DOHH2 (cell line): ENCODE results near the gene CFAP119.

Source experiments
- H3F3A ChIP-seq: fragments of 200-600 bp; sonication (generic), shearing (Covaris generic); 2 replicates; pipeline ENCODE4 v1.6.0; 2016; ENCODE audit warnings: antibody characterized with exemption, mild to moderate bottlenecking; ENCODE audit not compliant: control insufficient read depth, insufficient read depth
- H3K27ac ChIP-seq: fragments of 200-600 bp; sonication (generic); 2 replicates; pipeline ENCODE4 v1.5.1; 2014; ENCODE audit warnings: low read depth, mild to moderate bottlenecking, low read length, moderate library complexity
- H3K27me3 ChIP-seq: fragments of 200-600 bp; sonication (generic); 2 replicates; pipeline ENCODE4 v1.6.1; 2014; ENCODE audit warnings: mild to moderate bottlenecking, low read length, mixed read lengths; ENCODE audit not compliant: control insufficient read depth
- H3K36me3 ChIP-seq: fragments of 200-600 bp; sonication (generic); 2 replicates; pipeline ENCODE4 v1.6.1; 2014; ENCODE audit warnings: mild to moderate bottlenecking, low read length, moderate library complexity, mixed read lengths; ENCODE audit not compliant: control insufficient read depth
- H3K4me1 ChIP-seq: fragments of 200-600 bp; sonication (generic); 2 replicates; pipeline ENCODE4 v1.6.1; 2014; ENCODE audit warnings: mild to moderate bottlenecking, low read length, mixed read lengths; ENCODE audit not compliant: control insufficient read depth
- H3K4me2 ChIP-seq: fragments of 200-600 bp; sonication (generic); 2 replicates; pipeline ENCODE4 v1.6.0; 2014; ENCODE audit warnings: mild to moderate bottlenecking, low read length, moderate library complexity
- H3K4me3 ChIP-seq: fragments of 200-600 bp; sonication (generic); 2 replicates; pipeline ENCODE4 v1.5.1; 2014; ENCODE audit warnings: mild to moderate bottlenecking, low read length, mixed read lengths
- H3K79me2 ChIP-seq: fragments of 200-600 bp; sonication (generic); 2 replicates; pipeline ENCODE4 v1.6.1; 2014; ENCODE audit warnings: mild to moderate bottlenecking, low read length, mixed read lengths; ENCODE audit not compliant: control insufficient read depth
- H3K9me2 ChIP-seq: fragments of 200-600 bp; sonication (generic); replicated peaks from 2 replicates; pipeline ENCODE4 v1.6.1; 2014; ENCODE audit warnings: mild to moderate bottlenecking, low read length, mixed read lengths; ENCODE audit not compliant: control insufficient read depth
- H3K9me3 ChIP-seq: fragments of 200-600 bp; sonication (generic); 2 replicates; pipeline ENCODE4 v1.6.1; 2014; ENCODE audit warnings: antibody characterized with exemption, low read length, mixed read lengths; ENCODE audit not compliant: control insufficient read depth, insufficient read depth
- H4K20me1 ChIP-seq: fragments of 200-600 bp; sonication (generic); 2 replicates; pipeline ENCODE4 v1.6.0; 2014; ENCODE audit warnings: low read depth, mild to moderate bottlenecking, antibody characterized with exemption, low read length, moderate library complexity; ENCODE audit not compliant: control insufficient read depth, insufficient read depth
- CTCF ChIP-seq: fragments of 200-600 bp; sonication (generic); IDR thresholded peaks from one replicate; pipeline ENCODE4 v1.5.1; 2014; ENCODE audit warnings: antibody characterized with exemption, mild to moderate bottlenecking, low read depth, low read length; ENCODE audit not compliant: poor library complexity, severe bottlenecking
- EZH2phosphoT487 ChIP-seq: fragments of 200-600 bp; sonication (generic); IDR thresholded peaks from 2 replicates; pipeline ENCODE4 v1.6.1; 2017; ENCODE audit warnings: borderline replicate concordance, mild to moderate bottlenecking, antibody characterized with exemption, low read length, moderate library complexity, mixed read lengths

CFAP119 gene

GRCh38 chr16:30737794-30738648, 23.8 kb downstream of the CFAP119 start:
- Histone ChIP-seq H3K4me1 (no peaks in the 10 kb centered on the region), H3K4me2 (no peak overlapping the region), H3K79me2 (0 out of 2 replicates have a peak, but pooled peaks cover 2% of the 10 kb centered on the region), H4K20me1 (peaks cover 3% of the 10 kb centered on the region; the same call in 1 of the 2 replicates), H3K9me2 (no peaks in the 10 kb centered on the region), H3K27me3 (no peaks in the 10 kb centered on the region), H3K4me3 (no peak overlapping the region), H3F3A (no peaks in the 10 kb centered on the region), H3K27ac (no peak overlapping the region), H3K9me3 (no peaks in the 10 kb centered on the region), H3K36me3 (peaks cover 92% of the 10 kb centered on the region)
- TF ChIP-seq CTCF, result no peak
- no peak for TF ChIP-seq EZH2phosphoT487

- H3K36me3 ChIP-seq, result peaks cover 92% of the 10 kb centered on the region
- H3K9me2 ChIP-seq, result no peaks in the 10 kb centered on the region
- TF ChIP-seq EZH2phosphoT487 (no peak), CTCF (no peak)
- H3K27me3 ChIP-seq, result no peaks in the 10 kb centered on the region
- H3K4me2 ChIP-seq, result no peak overlapping the region
- no peak overlapping the region for H3K27ac ChIP-seq
- H3K79me2 ChIP-seq, result 0 out of 2 replicates have a peak, but pooled peaks cover 2% of the 10 kb centered on the region
- no peaks in the 10 kb centered on the region for H3K4me1 ChIP-seq
- H3K4me3 ChIP-seq, result no peak overlapping the region
- no peaks in the 10 kb centered on the region for H3K9me3 ChIP-seq
- H3F3A ChIP-seq, result no peaks in the 10 kb centered on the region
- H4K20me1 ChIP-seq, result peaks cover 3% of the 10 kb centered on the region; the same call in 1 of the 2 replicates
These were observed 24.7 kb downstream of the CFAP119 start for GRCh38 chr16:30736995-30737793.

- 0 out of 2 replicates have a peak, but pooled peaks cover 2% of the 10 kb centered on the region for H3F3A ChIP-seq
- no peaks in the 10 kb centered on the region for H3K4me1 ChIP-seq
- H3K4me2 ChIP-seq, result no peak overlapping the region
- H3K9me3 ChIP-seq, result no peaks in the 10 kb centered on the region
- H3K36me3 ChIP-seq, result peaks cover 86% of the 10 kb centered on the region
- H3K27ac ChIP-seq, result no peak overlapping the region
- H3K27me3 ChIP-seq, result no peaks in the 10 kb centered on the region
- H3K9me2 ChIP-seq, result no peaks in the 10 kb centered on the region
- no peak overlapping the region for H3K4me3 ChIP-seq
- TF ChIP-seq CTCF (no peak), EZH2phosphoT487 (no peak)
- peaks cover 10% of the 10 kb centered on the region for H3K79me2 ChIP-seq
- peaks cover 3% of the 10 kb centered on the region; the same call in 1 of the 2 replicates for H4K20me1 ChIP-seq
These were observed 30.5 kb downstream of the CFAP119 start for GRCh38 chr16:30731411-30731810.
